RPMI8226 (cell line): ENCODE measurements around the gene ACTR8.

ENCODE experiments used
- DNase-seq: peaks from one replicate; pipeline ENCODE4 v3.0.0-alpha.2; 2015

Gene ACTR8

GRCh38 chr3:53863145-53863544 is 18.8 kb downstream of the ACTR8 start:
- no peak for DNase-seq

DNA sequence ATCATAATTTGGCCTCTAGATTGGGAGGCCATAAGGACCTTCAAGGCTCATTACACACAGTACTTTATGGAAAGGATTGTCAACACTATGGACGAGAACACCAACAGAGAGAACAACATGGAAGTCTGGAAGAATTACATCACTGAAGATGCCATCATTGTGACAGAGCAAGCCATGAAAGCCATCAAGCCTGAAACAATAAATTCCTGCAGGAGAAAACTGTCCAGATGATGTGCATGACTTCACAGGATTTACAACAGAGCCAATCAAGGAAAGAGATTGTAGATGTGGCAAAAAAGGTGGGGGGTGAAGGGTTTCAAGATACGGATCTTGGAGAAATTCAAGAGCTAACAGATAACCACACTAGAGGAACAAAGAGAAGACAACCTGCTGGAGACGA is 19.7 kb downstream of the ACTR8 start:
- no peak for DNase-seq

DNA sequence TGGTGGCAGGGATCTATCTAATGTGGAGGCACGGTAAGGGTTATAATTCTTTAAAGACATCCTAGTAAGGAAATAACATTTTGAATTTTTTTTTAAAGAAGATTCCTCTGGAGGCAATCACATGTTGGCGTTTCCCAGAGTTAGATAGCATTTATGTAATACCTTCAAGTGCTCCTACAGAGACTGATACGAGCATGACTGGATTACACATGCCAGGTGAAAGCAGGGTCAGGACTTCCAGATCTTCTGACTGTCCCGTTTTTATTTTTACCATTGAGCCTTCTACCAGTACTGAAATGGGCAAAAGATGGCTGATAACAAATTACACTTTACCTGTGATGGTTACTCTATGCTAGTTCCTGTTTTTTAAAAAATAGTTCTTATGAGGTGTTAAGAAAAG is 21.8 kb downstream of the ACTR8 start:
- no peak for DNase-seq

DNA sequence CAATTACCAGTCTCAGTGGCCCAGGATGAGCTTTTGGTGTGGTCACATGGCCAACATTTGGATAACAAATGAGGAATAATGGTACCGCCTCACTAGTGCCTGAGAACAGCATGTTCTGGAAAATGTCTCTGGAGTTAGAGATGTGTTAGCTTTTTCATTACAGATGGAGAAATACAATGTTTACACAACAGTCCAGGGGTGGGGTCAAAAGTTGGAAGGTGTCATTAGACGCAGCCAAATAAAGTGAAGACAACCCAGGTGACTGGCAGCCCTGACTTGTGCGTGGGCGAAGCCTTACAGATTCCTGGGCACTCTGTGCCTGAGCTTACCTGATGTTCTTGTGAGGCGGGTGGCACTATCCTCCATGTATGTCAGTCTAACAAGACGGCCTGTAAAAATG is 22.8 kb downstream of the ACTR8 start:
- DNase-seq = no peak

GRCh38 chr3:53858096-53858741 is 23.7 kb downstream of the ACTR8 start:
- DNase-seq = no peak

DNA sequence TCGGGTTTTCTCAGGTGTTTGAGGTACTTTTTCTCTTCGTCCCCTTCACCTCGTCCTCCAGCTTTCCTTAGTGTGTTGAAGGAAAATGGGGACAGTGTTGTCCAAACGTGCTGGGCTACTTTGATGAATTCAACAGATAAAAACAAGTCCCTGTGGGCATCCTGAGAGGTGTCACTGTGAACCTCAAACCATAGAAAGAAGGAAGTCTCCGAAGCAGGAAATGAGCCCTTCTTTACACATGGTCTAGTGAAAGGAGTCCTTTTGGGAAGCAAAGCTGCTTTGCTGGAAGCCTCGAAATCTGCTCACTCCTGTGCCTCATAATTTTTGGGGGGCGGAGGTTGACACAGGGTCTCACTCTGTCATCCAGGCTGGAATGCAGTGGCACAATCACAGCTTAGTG is 25.0 kb downstream of the ACTR8 start:
- DNase-seq = no peak

DNA sequence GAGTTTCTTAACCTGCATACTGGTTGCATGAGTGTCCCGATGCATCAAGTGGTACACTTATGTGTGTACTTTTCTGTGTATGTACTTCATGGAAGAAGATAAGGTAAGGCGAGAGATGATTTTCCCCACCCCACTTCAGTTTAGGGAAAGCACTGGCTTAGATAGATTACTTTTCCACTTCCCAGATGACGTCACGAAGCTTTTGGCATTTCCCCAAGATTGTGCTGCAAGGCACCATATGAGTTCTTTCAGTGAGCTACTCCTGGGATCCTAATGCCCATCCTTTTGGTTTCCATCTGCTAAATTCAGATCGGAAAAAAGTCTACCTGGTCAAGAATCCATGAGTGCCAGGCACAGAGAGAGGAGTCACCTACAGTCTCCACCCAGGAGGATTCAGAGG is 31.1 kb downstream of the ACTR8 start:
- DNase-seq = no peak

GRCh38 chr3:53849916-53850315 is 32.0 kb downstream of the ACTR8 start:
- DNase-seq = no peak

- no peak for DNase-seq
Observed at GRCh38 chr3:53846851-53847155, 35.1 kb downstream of the ACTR8 start.

DNA sequence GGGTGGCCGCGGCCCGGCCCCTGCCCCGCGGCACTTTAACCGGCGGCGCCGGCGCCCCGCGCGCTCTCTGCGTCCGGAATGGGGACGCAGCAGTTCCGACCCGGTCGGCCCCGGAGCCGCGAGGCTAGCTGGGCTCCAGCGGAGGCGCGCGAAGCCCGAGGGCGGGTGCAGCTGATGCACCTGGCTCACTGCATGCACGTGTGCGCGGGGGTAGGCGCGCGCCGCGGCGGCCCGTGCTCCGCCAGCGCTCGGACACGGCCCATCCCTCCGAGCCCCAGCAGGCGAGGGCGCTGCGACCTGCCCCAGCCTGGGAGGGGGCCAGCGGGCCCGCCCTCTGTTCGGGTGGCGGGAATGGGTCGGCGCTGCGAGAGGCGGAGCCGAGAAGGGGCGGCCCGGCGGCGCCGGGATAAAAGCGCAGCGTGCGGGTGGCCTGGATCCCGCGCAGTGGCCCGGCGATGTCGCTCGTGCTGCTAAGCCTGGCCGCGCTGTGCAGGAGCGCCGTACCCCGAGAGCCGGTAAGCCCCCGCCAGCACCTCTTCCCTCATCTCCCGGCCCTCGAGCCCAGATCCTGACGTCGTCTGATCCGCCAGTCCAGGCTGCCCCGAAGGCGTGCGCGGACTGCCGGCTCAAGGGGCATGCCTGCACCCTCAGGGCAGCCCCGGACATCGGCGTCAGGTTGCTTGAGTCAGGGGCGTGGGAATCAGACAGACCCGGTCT is 35.7 kb downstream of the ACTR8 start, which contains the start of the genes CHDH and IL17RB:
CHDH (minus strand) TSS at position 286 of the 717 bp plus-strand sequence. CDS start 22,411 bp downstream, outside the sequence.
IL17RB (plus strand) TSS at position 435 of the 717 bp plus-strand sequence; CDS start at position 456, 21 bp downstream.
- DNase-seq = peak; percentile 87

DNA sequence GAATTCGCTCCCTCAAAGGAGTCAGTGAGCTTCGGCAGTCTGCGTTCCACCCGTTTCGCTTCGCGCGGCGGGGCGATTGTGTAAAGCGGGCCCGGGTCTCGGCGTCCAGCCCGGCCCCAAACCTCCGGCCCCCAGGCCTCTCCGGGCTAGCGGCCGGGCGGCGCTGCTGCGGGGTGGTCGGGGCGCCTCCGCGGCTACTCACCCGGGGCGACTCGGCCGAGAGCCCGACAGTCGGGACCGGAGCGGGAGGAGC is 36.1 kb downstream of the ACTR8 start:
- DNase-seq = no peak

DNA sequence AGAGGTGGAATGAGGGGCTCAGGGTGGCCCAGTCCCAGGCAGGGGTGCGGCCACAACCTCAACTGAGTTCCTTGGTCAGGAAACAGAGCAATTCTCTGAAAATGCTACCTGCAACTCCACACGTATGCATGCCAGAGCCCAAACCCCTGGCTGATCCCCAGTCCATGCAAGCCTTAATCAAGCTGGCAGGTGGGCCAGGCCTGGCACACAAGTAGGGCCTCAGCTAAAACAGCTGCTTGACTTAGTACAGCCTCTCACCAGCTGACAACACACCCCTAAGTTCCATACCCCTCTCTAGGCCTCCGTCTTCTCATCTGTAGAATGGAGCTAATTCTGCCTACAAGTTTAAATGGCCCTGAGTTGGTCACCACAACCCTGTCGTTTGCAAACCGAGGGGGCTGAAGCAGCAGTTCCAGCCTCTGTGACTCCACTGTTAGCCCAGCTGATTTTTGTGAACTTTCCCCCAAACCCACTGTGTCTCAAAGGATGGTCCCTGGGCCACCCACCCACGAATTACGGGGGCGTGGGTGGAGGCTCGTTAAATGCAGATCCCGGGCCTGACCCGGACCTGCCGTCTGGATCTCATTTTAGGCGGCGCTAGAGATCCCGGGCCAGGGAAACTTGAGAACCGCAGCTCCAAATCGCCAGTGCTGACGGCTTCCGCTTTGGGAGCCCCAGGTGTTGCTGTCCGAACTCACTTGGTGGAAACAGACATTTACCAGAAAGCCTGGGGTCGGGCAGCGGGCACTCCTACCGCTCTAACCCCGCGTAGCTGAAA is 36.7 kb downstream of the ACTR8 start:
- DNase-seq = peak; percentile 81

DNA sequence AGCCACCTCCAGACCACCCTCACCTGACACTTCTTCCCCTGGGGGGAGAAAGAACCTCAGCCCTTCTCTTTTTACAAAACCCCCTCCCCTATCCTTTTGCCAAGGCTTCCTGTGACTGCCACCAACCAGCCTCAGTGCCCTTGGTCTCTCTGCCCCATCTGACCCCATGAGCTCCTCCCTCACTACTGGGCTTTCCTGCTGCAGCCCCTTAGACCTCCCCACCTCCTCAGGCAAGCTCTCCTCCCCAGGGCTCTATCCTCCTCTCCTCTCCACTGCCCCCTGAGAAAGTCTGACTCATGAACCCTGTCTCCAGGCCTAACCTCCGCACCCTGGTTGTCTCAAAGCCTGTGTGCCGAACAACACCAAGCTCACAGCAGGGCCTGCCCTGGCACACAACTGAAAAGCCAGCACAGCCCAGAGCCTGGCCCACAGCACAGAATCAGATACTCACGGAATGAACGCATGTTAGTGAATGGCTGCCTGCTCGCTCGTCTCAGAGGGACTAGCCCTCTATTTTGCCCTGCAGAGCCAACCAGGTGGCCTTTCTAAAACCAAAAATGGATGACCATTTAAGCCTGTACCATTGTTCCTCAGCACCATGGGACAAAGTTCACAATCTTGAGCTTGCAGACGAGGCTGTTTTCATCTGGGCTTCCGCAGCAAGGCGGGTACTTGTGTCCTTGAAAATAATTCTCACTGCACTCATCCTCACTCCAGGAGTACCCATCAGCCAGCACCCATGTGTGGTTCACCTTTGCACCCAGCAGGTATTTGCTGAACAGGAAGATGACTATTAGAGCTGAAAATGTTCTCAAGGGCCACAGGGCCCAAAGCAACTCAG is 37.5 kb downstream of the ACTR8 start:
- no peak for DNase-seq

- no peak for DNase-seq
Observed at GRCh38 chr3:53843195-53844177, 38.5 kb downstream of the ACTR8 start.

DNA sequence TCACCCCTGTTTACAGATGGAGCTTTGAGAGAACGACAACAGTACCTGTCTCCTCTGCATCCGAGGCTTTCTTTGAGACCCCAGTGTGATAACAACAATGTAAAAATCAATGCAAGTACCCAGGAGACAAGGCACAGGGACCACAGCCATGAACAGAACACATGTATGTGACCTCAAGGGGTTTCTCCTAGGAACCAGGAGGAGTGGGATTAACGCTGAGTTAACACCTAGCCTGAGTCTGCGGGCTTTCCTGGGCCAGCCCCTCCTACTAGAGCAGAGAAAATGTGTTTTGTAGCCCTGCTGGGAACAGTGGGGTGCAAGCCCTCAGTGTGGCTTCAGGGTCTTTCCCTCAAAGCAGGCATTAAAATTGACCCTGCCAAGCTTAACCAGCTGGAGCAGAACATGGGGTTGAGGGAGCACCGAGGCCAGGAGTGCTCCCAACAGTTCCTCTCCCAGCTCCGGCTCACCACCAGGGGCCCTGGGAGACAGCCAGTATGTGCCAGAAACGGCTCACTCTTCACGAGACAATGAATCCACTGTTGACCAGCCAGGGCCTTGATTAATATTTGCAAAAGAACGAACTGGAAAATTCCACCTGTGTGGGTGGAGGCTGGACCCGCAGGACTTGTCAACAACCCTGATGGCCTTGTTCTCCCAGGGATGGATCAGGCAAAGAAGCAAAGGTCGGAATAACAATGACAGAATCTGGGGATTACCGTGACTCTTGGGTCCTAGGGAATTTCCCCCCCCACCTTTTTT is 39.3 kb downstream of the ACTR8 start:
- DNase-seq = no peak

GRCh38 chr3:53841296-53841695 is 40.7 kb downstream of the ACTR8 start:
- DNase-seq = no peak

- DNase-seq = no peak
Observed at GRCh38 chr3:53837331-53837730, 44.6 kb downstream of the ACTR8 start.

GRCh38 chr3:53836084-53836872 is 45.7 kb downstream of the ACTR8 start:
- no peak for DNase-seq

DNA sequence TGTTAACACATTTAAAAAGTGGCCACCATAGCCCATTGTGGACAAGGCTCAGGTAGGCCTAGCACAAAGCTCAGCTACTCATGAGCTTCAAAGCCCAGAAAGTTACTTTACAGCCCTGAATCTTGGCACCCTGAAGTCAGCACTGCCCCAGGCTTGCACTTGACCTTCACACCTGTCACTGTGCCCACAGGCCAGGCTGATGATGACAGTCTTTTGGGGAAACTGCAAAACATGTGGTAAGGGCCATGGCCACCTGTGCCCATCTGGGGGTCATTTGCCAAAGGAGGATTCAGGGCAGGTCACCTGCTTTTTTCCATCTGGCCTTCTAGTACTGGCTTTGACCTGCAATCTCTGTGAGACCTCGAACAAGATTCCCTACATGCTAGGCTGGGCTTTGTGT is 46.7 kb downstream of the ACTR8 start:
- DNase-seq = no peak

- no peak for DNase-seq
Observed at GRCh38 chr3:53834429-53835095, 47.4 kb downstream of the ACTR8 start.
